ENCODE results near the gene ANKZF1.
"Not testable (repeated sequence)": the region's sequence is repeated elsewhere in the genome, so short reads cannot be mapped to it uniquely, and the experiment has no call there.

ANKZF1 gene, protein sequence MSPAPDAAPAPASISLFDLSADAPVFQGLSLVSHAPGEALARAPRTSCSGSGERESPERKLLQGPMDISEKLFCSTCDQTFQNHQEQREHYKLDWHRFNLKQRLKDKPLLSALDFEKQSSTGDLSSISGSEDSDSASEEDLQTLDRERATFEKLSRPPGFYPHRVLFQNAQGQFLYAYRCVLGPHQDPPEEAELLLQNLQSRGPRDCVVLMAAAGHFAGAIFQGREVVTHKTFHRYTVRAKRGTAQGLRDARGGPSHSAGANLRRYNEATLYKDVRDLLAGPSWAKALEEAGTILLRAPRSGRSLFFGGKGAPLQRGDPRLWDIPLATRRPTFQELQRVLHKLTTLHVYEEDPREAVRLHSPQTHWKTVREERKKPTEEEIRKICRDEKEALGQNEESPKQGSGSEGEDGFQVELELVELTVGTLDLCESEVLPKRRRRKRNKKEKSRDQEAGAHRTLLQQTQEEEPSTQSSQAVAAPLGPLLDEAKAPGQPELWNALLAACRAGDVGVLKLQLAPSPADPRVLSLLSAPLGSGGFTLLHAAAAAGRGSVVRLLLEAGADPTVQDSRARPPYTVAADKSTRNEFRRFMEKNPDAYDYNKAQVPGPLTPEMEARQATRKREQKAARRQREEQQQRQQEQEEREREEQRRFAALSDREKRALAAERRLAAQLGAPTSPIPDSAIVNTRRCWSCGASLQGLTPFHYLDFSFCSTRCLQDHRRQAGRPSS

DNA sequence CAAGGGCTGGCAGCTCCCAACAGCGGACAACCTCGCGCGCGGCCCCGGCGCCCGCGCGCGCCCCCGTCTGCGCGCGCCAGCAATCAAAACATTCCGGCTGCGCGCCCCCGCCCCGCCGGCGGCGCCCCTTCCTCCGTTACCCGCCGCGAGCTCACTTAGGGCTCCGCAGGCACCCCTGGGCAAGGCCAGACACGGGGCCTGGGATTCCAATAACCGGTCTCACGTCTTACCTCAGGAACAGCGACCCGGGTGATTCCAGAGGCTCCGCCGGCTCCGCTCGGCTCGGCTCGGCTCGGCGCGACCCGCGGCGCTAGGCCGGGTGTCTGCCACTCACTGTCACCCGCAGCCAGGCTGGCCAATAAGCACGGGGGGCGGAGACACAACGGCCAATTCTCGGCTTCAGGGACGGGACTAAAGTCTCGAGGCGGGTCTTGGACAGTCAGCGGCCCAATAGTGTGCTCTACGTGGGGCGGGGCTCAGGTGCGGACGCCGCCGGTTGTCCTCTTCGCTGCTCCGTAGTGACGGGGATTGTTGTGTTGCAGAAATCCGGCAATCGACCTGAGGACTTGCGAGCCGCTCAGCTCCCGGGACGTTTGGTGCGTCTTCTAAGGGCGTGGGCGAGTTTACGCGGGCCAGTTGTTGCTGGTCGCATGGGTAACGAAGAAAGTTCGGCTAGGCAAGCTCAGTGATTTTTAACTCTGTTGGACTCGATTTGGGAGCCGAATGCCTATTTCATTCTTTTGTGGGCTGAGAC lies at the start of gene ANKZF1, which contains the start of gene ATG9A:
Gene ANKZF1, plus strand, starts transcription at position 502 of the 754 bp plus-strand sequence. CDS start 452 bp downstream, outside the sequence.
Gene ATG9A, minus strand, starts transcription at position 332 of the 754 bp plus-strand sequence. CDS start 1,612 bp downstream, outside the sequence.
- peak; percentile 96 for DNase-seq

DNA sequence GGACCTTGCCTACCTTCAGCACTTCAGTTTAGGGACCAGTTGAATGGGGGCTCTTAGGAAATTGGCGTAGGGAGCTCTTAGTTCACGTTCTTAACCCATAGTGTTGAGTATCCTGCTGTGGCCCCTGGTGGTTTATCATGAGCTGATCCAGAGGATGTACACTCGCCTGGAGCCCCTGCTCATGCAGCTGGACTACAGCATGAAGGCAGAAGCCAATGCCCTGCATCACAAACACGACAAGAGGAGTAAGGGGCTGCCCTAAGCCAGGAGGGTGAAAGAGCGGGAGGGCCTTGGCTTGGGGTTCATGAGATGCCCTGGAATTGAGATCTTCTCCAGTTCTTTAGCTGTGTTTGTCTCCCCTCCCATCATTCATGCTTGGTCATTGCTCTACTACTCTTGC lies 48.6 kb upstream of the ANKZF1 start:
- no peak for DNase-seq

DNA sequence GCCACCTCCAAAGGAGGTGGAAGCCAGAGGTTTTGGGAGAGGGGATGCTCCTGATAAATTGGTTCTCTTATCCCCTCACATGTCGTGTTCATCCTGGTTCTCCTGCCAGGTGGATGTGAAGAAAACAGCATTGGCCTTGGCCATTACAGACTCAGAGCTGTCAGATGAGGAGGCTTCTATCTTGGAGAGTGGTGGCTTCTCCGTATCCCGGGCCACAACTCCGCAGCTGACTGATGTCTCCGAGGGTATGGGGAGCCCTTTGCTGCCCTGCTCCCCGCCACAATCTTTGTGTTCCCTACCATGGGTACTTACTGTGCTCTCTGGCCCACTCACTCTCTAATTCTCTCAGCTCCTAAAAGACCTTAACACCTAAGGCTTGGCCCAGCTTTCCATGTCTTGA lies 48.1 kb upstream of the ANKZF1 start:
- DNase-seq = no peak

DNA sequence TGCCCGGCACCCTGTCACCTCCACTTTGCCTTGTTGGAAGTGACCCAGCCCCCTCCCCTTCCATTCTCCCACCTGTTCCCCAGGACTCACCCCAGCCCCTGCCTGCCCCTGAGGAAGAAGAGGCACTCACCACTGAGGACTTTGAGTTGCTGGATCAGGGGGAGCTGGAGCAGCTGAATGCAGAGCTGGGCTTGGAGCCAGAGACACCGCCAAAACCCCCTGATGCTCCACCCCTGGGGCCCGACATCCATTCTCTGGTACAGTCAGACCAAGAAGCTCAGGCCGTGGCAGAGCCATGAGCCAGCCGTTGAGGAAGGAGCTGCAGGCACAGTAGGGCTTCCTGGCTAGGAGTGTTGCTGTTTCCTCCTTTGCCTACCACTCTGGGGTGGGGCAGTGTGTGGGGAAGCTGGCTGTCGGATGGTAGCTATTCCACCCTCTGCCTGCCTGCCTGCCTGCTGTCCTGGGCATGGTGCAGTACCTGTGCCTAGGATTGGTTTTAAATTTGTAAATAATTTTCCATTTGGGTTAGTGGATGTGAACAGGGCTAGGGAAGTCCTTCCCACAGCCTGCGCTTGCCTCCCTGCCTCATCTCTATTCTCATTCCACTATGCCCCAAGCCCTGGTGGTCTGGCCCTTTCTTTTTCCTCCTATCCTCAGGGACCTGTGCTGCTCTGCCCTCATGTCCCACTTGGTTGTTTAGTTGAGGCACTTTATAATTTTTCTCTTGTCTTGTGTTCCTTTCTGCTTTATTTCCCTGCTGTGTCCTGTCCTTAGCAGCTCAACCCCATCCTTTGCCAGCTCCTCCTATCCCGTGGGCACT lies 47.1 kb upstream of the ANKZF1 start:
- DNase-seq = no peak

DNA sequence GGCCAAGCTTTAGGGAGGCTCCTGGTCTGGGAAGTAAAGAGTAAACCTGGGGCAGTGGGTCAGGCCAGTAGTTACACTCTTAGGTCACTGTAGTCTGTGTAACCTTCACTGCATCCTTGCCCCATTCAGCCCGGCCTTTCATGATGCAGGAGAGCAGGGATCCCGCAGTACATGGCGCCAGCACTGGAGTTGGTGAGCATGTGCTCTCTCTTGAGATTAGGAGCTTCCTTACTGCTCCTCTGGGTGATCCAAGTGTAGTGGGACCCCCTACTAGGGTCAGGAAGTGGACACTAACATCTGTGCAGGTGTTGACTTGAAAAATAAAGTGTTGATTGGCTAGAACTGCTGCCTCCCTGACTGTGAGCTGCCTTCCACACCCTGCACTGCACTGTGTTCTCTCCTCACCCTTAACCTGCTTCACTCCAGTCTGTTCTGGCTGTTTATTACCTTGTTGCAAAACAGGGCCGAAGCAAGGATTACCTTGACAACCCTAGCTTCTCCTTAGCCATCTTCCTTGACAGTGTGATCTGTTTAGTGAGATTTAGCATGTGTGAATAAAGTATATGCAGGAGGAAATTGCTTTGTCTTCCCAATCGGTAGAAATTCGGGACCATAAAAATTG lies 46.3 kb upstream of the ANKZF1 start:
- DNase-seq = no peak

DNA sequence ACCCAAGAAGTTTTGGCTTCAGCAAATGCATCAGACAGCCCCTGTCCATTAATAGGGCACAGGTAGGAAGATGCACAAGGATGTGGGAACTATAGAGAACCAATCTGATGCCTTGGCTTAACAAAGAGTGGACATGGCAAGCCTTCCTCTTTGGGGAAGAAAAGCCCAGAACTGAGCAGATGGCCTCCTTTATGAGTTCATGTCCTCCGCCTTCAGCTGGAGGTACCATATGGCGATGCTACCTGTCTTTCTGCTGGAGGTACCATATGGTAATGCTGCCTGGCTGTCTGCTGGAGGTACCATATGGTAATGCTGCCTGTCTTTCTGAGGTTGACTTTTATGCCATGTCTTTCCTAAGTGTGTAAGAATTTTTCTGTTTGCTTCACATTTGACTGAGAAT lies 45.5 kb upstream of the ANKZF1 start:
- no peak for DNase-seq

DNA sequence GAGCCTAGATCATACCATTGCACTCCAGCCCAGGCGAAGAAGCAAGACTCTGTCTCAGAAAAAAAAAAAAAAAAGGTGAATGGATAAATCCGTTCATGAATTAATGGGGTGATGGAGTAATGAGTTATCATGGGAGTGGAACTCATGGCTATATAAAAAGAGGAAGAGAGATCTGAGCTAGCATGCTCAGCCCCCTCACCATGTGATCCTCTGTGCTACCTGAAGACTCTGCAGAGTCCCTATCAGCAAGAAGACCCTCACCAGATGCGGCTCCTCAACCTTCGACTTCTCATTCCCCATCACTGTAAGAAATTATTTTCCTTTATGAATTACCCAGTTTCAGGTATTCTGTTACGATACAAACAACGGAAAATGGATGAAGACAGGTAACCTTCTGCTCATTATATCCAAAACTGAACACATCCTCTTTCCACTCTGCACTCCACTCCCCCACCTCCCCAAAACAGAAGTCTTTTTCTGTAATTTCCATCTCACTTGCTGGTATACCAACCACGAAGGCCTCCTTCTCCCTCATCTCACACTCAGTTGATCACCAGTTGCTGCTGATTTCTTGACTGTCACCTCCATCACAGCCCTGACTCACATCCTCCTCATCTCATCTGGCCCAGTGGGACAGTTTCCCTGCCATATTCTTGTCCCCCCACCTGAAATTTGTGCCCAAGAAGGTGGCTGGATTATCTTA lies 42.7 kb upstream of the ANKZF1 start:
- no peak for DNase-seq

DNA sequence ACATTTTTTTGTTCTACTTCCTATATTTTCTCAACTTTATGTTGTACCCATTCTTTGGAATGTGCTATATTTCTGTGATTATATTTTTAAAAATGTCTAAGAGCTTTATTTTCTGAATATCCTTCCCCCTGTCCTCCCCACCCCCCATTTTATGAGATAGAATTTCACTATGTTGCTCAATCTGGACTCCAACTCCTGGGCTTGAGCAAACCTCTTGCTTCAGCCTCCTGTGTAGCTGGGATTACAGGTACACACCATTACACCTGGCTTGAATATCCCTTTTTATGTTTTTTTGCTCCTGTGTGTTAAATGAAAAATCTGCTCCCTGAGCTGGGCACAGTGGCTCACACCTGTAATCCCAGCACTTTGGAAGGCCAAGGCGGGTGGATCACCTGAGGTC lies 32.2 kb upstream of the ANKZF1 start:
- no peak for DNase-seq

DNA sequence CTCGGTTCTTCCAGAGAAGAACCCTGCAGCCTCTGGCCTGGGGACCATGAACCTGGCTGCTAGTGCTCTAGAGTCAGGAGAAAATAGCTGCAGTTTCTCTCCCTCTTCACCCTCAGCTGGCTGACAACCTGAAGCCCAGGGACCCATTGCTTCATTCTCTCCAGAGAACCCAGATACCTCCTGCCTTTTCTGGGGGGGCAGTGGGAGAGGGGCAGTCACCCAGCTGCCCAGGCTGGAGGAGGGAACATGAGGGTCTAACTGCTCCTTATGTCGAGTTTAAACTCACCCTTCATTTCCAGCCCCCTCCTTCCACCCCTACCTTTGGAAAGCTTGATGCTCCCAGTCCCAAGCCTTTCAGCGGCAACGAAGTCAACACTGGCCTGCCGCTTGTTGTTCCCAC lies 30.6 kb upstream of the ANKZF1 start:
- no peak for DNase-seq

DNA sequence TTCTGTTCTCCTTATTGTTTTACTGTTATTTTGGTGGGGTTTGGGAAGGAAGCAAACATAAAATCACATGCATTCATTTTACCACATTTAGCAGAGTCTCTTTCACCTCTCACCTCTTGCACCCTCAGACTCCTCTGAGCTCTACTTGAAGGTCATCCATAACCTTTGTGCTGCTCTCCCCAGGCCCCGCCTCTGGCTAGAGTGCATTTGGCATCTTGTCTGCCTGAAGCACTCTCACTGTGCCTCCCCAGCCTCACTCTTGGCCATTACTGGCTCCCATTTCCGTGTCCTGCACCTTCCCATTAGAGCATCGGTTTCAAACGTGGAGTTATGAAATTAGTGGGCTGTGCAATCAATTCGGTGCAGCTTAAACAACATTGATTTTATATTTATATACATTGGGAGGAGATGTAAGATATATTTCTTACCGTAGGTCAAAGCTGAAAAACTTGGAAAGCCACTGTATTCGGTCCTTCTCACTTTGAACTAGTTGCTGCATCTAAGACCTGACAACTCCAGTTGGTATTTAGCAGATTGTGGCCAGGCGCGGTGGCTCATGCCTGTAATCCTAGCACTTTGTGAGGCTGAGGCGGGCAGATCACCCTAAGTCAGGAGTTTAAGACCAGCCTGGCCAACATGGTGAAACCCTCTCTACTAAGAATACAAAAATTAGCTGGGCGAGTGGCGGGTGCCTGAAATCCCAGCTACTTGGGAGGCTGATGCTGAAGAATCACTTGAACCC lies 30.0 kb upstream of the ANKZF1 start:
- no peak for DNase-seq

DNA sequence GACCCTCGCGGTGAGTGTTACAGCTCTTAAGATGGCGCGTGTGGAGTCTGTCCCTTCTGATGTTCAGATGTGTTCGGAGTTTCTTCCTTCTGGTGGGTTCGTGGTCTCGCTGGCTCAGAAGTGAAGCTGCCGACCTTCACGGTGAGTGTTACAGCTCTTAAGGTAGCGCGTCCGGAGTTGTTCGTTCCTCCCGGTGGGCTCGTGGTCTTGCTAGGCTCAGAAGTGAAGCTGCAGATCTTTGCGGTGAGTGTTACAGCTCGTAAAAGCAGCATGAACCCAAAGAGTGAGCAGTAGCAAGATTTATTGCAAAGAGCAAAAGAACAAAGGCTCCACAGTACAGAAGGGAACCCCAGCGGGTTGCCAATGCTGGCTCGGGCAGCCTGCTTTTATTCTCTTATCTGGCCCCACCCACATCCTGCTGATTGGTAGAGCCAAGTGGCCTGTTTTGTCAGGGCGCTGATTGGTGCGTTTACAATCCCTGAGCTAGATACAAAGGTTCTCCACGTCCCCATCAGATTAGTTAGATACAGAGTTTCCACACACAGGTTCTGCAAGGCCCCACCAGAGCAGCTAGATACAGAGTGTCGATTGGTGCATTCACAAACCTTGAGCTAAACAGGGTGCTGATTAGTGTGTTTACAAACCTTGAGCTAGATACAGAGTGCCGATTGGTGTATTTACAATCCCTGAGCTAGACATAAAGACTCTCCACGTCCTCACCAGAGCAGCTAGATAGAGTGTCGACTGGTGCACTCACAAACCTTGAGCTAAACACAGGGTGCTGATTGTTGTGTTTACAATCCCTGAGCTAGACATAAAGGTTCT lies 28.9 kb upstream of the ANKZF1 start:
- not testable (repeated sequence) for DNase-seq

DNA sequence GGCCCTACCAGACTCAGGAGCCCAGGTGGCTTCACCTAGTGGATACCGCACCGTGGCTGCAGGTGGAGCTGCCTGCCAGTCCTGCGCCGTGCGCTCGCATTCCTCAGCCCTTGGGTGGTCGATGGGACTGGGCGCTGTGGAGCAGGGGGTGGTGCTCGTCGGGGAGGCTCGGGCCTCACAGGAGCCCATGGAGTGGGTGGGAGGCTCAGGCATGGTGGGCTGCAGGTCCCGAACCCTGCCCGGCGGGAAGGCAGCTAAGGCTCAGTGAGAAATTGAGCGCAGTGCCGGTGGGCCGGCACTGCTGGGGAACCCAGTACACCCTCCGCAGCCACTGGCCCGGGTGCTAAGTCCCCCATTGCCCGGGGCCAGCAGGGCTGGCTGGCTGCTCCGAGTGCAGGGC lies 28.3 kb upstream of the ANKZF1 start:
- not testable (repeated sequence) for DNase-seq

DNA sequence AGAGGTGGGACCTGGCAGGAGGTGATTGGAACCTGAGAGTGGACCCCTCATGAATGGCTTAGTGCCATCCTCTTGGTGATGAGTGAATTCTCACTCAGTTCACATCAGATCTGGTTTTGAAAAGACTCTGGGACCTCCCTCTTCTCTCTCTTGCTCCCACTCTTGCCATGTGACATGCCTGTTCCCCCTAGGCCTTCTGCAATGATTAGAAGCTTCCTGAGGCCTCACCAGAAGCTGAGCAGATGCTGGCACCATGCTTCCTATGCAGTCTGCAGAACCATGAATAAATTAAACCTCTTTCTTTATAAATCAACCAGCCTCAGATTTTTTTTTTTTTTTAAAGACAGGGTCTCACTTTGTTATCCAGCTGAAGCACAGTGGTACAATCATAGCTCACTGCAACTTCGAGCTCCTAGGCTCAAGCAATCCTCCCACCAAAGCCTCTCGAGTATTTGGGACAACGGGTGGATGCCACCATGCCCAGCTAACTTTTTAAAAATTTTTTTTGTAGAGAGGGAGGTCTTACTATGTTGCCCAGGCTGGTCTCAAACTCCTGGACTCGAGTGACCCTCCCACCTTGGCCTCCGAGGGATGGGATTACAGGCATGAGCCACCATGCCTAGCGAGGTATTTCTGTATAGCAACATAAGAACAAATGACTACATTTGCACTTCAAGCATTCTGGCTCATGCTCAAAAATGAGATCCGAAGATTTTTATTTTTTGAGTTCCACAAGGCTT lies 25.0 kb upstream of the ANKZF1 start:
- DNase-seq = no peak

DNA sequence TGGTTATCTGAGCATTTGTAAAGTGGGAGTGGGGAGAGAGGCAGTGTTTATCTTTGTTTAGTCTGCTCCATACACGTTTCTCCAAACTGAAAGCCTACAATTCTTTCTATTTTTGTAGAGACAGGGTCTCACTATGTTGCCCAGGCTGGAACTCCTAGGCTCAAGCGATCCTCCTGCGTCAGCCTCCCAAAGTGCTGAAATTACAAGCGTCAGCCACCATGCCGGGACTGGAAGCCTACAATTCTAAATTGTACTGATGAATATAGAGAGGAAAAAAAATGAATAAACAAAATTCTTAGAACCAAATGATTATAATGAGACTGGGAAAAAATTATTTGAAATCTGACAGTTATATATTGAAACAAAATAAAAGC lies 24.5 kb upstream of the ANKZF1 start:
- DNase-seq = no peak

DNA sequence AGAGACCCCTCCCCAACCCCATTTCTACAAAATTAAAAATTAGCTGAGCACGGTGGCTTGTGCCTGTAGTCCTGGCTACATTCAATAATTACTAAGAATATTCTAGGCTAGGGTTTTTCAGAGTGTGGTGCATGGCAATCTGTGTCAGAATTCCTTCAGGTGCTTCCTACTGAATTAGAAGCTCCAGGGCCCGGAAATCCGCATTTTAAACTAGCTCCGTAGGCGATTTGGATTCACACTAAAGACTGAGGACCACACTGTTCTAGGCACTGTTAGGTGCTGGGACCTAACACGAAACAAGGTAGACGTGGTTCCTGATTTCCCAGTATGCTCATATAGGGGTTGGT lies 23.7 kb upstream of the ANKZF1 start:
- DNase-seq = no peak

DNA sequence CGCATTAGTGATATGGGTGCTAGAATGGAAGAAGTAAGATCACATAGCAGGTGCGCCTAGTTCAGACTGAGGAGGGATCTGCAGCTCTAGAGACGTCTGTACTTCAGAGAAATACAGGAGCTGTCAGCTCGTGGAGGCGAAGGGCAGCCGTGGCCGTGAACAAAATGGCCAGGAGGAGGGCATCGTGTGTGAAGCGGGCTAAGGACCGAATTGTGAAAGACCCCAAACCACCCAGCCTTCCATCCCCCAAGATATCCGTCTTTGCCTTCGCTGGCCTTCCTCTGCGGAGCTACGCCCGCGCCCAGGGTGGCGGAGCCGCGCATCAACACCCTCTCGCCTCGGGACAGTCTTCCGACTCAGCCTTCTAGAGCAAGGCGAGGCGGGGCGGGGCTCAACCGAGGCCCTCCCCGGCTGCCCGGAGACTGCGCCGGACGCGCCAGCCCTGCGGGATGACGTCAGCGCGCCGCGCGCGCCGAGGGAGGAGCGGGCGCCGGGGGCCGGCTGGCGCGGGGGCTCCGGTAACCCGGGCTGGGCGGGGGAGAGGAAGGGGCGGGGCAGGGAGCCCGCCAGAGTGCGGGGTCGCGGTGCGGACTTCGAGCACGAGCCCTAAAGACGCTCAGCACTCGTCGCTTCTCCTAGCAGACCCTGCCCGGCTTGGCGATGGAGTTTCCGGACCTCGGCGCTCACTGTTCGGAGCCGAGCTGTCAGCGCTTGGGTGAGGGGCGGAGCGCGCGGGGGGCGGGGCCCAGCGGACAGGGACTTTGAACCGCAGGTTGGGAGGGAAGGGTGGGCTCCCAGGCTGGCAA lies 23.1 kb upstream of the ANKZF1 start, which contains the start of gene ZFAND2B:
Gene ZFAND2B, plus strand, starts transcription at position 455 of the 806 bp plus-strand sequence. Its CDS starts 206 bp downstream, at position 661.
- peak; percentile 78 for DNase-seq

DNA sequence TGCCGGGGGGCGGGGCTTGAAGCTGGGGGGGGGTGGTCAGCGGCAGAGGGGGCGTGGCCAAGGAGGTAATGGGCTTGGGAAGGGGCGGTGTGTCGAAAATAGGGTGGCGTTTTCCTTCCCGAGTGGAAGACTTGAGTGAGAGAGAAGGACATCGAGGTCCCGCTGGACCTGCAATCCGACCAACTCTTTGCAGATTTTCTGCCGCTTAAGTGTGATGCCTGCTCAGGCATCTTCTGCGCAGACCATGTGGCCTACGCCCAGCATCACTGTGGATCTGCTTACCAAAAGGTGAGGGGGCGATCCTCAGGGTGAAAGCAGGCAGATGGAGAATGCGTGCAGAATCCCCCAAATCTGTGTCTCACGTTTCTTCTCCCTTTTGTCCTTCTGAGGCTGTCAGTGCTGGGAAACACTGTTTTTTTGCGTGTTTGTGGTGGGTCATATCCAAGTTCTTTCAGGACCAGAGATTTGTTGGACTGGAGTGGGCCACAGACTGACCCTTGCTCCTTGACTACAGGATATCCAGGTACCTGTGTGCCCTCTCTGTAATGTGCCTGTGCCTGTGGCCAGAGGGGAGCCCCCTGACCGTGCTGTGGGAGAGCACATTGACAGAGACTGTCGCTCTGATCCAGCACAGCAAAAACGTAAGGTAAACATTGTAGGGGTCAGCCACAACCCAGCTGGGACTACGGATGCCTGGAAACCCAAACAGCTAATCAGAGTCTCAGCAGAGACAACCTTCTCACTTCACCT lies 22.3 kb upstream of the ANKZF1 start:
- DNase-seq = no peak
